ENCODE results near the gene XXYLT1. TPM values are rescaled to one million over a fixed set of nuclear protein-coding genes. Genes with fewer than 3 reads are reported as not detected.

XXYLT1 gene
- polyA plus RNA-seq, 2 of the 4 experiments (the other 2 are of a cell fraction): 11.9 to 12.0 TPM

DNA sequence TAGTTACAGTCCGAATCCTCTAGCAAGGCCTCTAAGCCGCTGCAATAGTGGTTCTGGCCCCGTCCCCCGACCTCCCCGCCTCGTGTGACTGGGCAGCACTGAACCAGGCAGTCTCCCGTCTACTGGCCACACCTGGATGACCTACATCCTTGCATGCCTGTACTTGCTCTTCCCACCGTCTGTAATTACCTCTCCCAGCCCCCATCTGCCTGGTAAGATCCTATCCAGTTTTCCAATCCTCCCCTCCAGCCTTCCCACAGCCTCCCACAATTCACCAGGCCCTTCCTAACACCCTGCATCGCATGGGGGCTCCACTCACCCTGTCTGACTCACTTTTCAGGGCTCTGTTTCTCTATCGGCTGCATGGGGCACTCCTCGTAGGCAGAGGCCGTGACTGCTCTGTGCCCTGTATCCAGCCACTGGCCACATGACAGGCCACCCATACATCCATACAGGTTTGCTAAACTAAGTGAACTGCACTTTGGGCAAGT is 32.8 kb downstream of the XXYLT1 start:
- Histone ChIP-seq H3K27ac (no peak overlapping the region), H3K4me3 (no peak overlapping the region), H3K4me2 (no peak overlapping the region), H3K4me1 (no peaks in the 10 kb centered on the region), H3K9me3 (no peaks in the 10 kb centered on the region)
- CTCF ChIA-PET: interaction anchor here (2.5 kb wide), 1 partner anchor 555 kb away, joined by 8 read pairs; no protein-coding TSS in a partner anchor
- DNase-seq (ENCODE audit: low read depth in 1 of 2, low spot score in 1 of 2) (no peak), ATAC-seq (no peak), FAIRE-seq (no peak)
- POLR2A ChIA-PET: no interaction called here
- TF ChIP-seq, protein P1, sequence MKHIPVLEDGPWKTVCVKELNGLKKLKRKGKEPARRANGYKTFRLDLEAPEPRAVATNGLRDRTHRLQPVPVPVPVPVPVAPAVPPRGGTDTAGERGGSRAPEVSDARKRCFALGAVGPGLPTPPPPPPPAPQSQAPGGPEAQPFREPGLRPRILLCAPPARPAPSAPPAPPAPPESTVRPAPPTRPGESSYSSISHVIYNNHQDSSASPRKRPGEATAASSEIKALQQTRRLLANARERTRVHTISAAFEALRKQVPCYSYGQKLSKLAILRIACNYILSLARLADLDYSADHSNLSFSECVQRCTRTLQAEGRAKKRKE (CRISPR knock-in tag; IDR thresholded peaks at IDR 0.05; ENCODE audit: low read depth): no peak
- TF ChIP-seq POLR2A (IDR thresholded peaks at IDR 0.05; ENCODE audit: low read length) (no peak), HOXB5 (CRISPR knock-in tag; IDR thresholded peaks at IDR 0.05) (no peak), HOXA7 (CRISPR knock-in tag; IDR thresholded peaks at IDR 0.05) (no peak), EP300 (IDR thresholded peaks at IDR 0.05) (no peak), SREBF2 (IDR thresholded peaks at IDR 0.05) (no peak)
- 96% methylated on average over 11 of the region's 12 CpGs for WGBS (ENCODE audit: missing lambda C conversion rate)

GRCh38 chr3:195236801-195237570 is 34.0 kb downstream of the XXYLT1 start:
- FAIRE-seq (no peak), DNase-seq (ENCODE audit: low read depth in 1 of 2, low spot score in 1 of 2) (no peak), ATAC-seq (no peak)
- H3K4me2 ChIP-seq: no peak overlapping the region
- H3K9me3 ChIP-seq: no peaks in the 10 kb centered on the region
- no peaks in the 10 kb centered on the region for H3K4me1 ChIP-seq
- CTCF ChIA-PET: no interaction called here
- 95% methylated on average over 10 of the region's 10 CpGs for WGBS (ENCODE audit: missing lambda C conversion rate)
- TF ChIP-seq PBX3 (IDR thresholded peaks at IDR 0.05) (no peak), ESRRA (IDR thresholded peaks at IDR 0.05; ENCODE audit: borderline replicate concordance, low read length) (no peak), RAD21 (conservative IDR thresholded peaks at IDR 0.05 in 1 of 2, IDR thresholded peaks at IDR 0.05 in 1 of 2) (no peak), JUN (IDR thresholded peaks at IDR 0.05) (no peak), CTCF (IDR thresholded peaks at IDR 0.05) (no peak), CBX2 (IDR thresholded peaks at IDR 0.05; ENCODE audit: borderline replicate concordance, low read depth) (no peak), SREBF2 (IDR thresholded peaks at IDR 0.05) (no peak)
- no peak overlapping the region for H3K4me3 ChIP-seq
- POLR2A ChIA-PET: no interaction called here
- no peak overlapping the region for H3K27ac ChIP-seq

DNA sequence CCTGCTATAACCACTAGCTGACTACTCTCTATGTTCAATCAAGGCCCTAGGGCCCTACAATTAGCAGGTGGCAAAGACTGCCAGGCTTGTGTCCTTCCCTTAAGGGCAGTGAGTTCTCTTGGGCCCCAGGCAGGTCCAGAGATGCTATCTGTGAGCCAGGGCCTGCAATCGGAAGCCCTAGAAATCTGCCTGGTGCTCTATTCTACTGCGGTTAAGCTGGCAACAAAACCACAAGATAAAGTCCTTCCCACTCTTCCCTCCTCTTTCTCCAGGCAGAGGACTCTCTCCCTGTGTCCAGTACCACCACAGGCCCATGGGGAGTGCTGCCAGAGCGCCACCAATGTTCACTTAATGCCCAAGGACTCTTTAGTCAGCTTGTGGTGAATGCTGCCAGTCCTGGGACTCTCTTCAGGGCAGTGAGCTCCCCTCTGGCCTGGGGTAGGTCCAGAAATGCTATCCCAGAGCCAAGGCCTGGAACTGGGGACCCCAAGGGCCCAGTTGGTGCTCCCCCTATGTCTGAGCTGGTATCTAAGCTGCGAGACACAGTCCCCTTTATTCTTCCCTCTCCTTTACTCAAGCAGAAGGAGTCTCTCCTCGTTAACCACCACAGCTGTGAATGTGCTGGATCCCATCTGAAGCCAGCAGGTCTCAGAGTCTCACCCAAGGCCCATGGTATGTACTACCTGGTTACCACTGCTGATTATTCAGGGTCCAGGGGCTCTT is 34.7 kb downstream of the XXYLT1 start:
- Histone ChIP-seq H3K9me3 (no peaks in the 10 kb centered on the region), H3K4me2 (no peak overlapping the region), H3K4me1 (no peaks in the 10 kb centered on the region), H3K27ac (no peak overlapping the region), H3K4me3 (no peak overlapping the region)
- TF ChIP-seq MYC (IDR thresholded peaks at IDR 0.05; ENCODE audit: borderline replicate concordance, low read length) (no peak), ZNF302 (CRISPR knock-in tag; IDR thresholded peaks at IDR 0.05) (no peak), HOXB13 (CRISPR knock-in tag; IDR thresholded peaks at IDR 0.05; ENCODE audit: low read depth) (no peak), PHF8 (IDR thresholded peaks at IDR 0.05; ENCODE audit: borderline replicate concordance, low read depth) (no peak), TFCP2L1 (CRISPR knock-in tag; IDR thresholded peaks at IDR 0.05) (no peak)
- DNase-seq (ENCODE audit: low read depth in 1 of 2, low spot score in 1 of 2) (no peak), FAIRE-seq (no peak), ATAC-seq (no peak)
- CTCF ChIA-PET: no interaction called here
- POLR2A ChIA-PET: no interaction called here
- 94% methylated on average over 5 of the region's 5 CpGs for WGBS (ENCODE audit: missing lambda C conversion rate)

Data from A549 (cell line).